Karpas-422 (cell line): ENCODE results near the gene CLASRP. TPM values are rescaled to one million over a fixed set of nuclear protein-coding genes. Genes with fewer than 3 reads are reported as not detected.
A peak's percentile ranks its signal among the peaks of the same experiment; 100 is the strongest.

Experiments used
- DNase-seq: peaks from one replicate; pipeline ENCODE4 v3.0.0-alpha.2; 2015
- H2AFZ ChIP-seq: fragments of 200-600 bp; sonication (generic); 2 replicates; pipeline ENCODE4 v1.6.1; 2014; ENCODE audit warnings: antibody characterized with exemption, low read length, mixed read lengths
- H3K27ac ChIP-seq: fragments of 200-600 bp; sonication (generic); 2 replicates; pipeline ENCODE4 v1.5.1; 2014; ENCODE audit warnings: mild to moderate bottlenecking, low read length, moderate library complexity
- H3K27me3 ChIP-seq: fragments of 200-600 bp; sonication (generic); 2 replicates; pipeline ENCODE4 v1.6.1; 2014; ENCODE audit warnings: low read length, mixed read lengths
- H3K36me3 ChIP-seq: fragments of 200-600 bp; sonication (generic); 2 replicates; pipeline ENCODE4 v1.6.1; 2014; ENCODE audit warnings: low read length, mixed read lengths; ENCODE audit not compliant: insufficient read depth
- H3K4me1 ChIP-seq: fragments of 200-600 bp; sonication (generic); 2 replicates; pipeline ENCODE4 v1.6.1; 2014; ENCODE audit warnings: mild to moderate bottlenecking, low read length, mixed read lengths
- H3K4me2 ChIP-seq: fragments of 200-600 bp; sonication (generic); 2 replicates; pipeline ENCODE4 v1.6.1; 2014; ENCODE audit warnings: low read length, low read depth, mild to moderate bottlenecking; ENCODE audit not compliant: poor library complexity, severe bottlenecking
- H3K4me3 ChIP-seq: fragments of 200-600 bp; sonication (generic); 2 replicates; pipeline ENCODE4 v1.5.1; 2014; ENCODE audit warnings: mild to moderate bottlenecking, antibody characterized with exemption, low read length, mixed read lengths
- H3K79me2 ChIP-seq: fragments of 200-600 bp; sonication (generic); 2 replicates; pipeline ENCODE4 v1.6.1; 2014; ENCODE audit warnings: mild to moderate bottlenecking, low read length, mixed read lengths
- H3K9ac ChIP-seq: fragments of 200-600 bp; sonication (generic); 2 replicates; pipeline ENCODE4 v1.6.0; 2014; ENCODE audit warnings: low read length
- H3K9me2 ChIP-seq: fragments of 200-600 bp; sonication (generic), shearing (Covaris generic); replicated peaks from 2 replicates; pipeline ENCODE4 v1.6.0; 2014; ENCODE audit warnings: mild to moderate bottlenecking, low read length, moderate library complexity; ENCODE audit not compliant: insufficient read depth
- H3K9me3 ChIP-seq: fragments of 300-700, 200-600 bp; sonication (generic); 2 replicates; pipeline ENCODE4 v1.6.1; 2014; ENCODE audit warnings: low read length, mixed read lengths
- H4K20me1 ChIP-seq: fragments of 200-600 bp; sonication (generic); 2 replicates; pipeline ENCODE4 v1.6.1; 2014; ENCODE audit warnings: mild to moderate bottlenecking, antibody characterized with exemption, low read length, low read depth; ENCODE audit not compliant: insufficient read depth
- total RNA-seq: library from RNA; depleted of rRNA; stranded (reverse); fragments of >200 nt; shearing (Covaris generic); gene quantifications from 2 replicates; pipeline ENCODE4 v1.2.3, GENCODE V29; 2014; ENCODE audit warnings: low replicate concordance; rRNA removed

The CLASRP gene
- total RNA-seq = 22.7 and 41.9 TPM in 2 replicates

- H3K27ac ChIP-seq = peak within 1 kb of the TSS; percentile 71
- H3K79me2 ChIP-seq = peaks cover 47% of the 10 kb centered on the region
- peaks cover 18% of the 10 kb centered on the region for H3K36me3 ChIP-seq
- no peaks in the 10 kb centered on the region for H3K9me2 ChIP-seq
- no peaks in the 10 kb centered on the region for H3K9me3 ChIP-seq
- H2AFZ ChIP-seq = no peak within 1 kb of the TSS
- H3K9ac ChIP-seq = peak within 1 kb of the TSS; percentile 100
- peaks cover 21% of the 10 kb centered on the region for H3K4me1 ChIP-seq
- H4K20me1 ChIP-seq = peaks cover 32% of the 10 kb centered on the region
- peak; percentile 95 for DNase-seq
- H3K4me2 ChIP-seq = peak within 1 kb of the TSS; percentile 98
- H3K4me3 ChIP-seq = peak within 1 kb of the TSS; percentile 99
- no peaks in the 10 kb centered on the region for H3K27me3 ChIP-seq
These were observed at the start of gene CLASRP for GRCh38 chr19:45038931-45039893. Gene CLASRP, plus strand, starts transcription at chr19:45039045. Its CDS starts 1,168 bp downstream, at chr19:45040213.

GRCh38 chr19:44990459-44990858 lies 48.4 kb upstream of the CLASRP start:
- no peak for DNase-seq
- Histone ChIP-seq H3K27ac (no peak overlapping the region), H3K36me3 (no peaks in the 10 kb centered on the region), H3K4me1 (no peaks in the 10 kb centered on the region), H3K9me2 (no peaks in the 10 kb centered on the region), H3K4me3 (no peak overlapping the region), H3K79me2 (no peaks in the 10 kb centered on the region), H3K4me2 (no peak overlapping the region), H4K20me1 (no peaks in the 10 kb centered on the region), H3K9ac (no peak overlapping the region), H3K27me3 (no peaks in the 10 kb centered on the region), H3K9me3 (no peaks in the 10 kb centered on the region), H2AFZ (no peak overlapping the region)

GRCh38 chr19:44990966-44991365 lies 47.9 kb upstream of the CLASRP start:
- Histone ChIP-seq H3K9ac (no peak overlapping the region), H3K36me3 (no peaks in the 10 kb centered on the region), H3K4me1 (no peaks in the 10 kb centered on the region)

GRCh38 chr19:44992336-44993163 lies 46.3 kb upstream of the CLASRP start:
- Histone ChIP-seq H3K27ac (no peak overlapping the region), H3K4me3 (no peak overlapping the region), H3K36me3 (no peaks in the 10 kb centered on the region), H3K9ac (no peak overlapping the region), H3K27me3 (no peaks in the 10 kb centered on the region), H4K20me1 (no peaks in the 10 kb centered on the region), H3K79me2 (no peaks in the 10 kb centered on the region), H3K9me3 (no peaks in the 10 kb centered on the region), H2AFZ (no peak overlapping the region), H3K4me2 (no peak overlapping the region), H3K9me2 (no peaks in the 10 kb centered on the region), H3K4me1 (no peaks in the 10 kb centered on the region)
- no peak for DNase-seq

More at GRCh38 chr19:44990966-44991365, 47.9 kb upstream of the CLASRP start:
- no peak for DNase-seq
- Histone ChIP-seq H2AFZ (no peak overlapping the region), H3K27ac (no peak overlapping the region), H3K4me3 (no peak overlapping the region), H3K9me3 (no peaks in the 10 kb centered on the region), H3K27me3 (no peaks in the 10 kb centered on the region), H3K9me2 (no peaks in the 10 kb centered on the region), H3K79me2 (no peaks in the 10 kb centered on the region), H4K20me1 (no peaks in the 10 kb centered on the region), H3K4me2 (no peak overlapping the region)

- H3K9me3 ChIP-seq = no peaks in the 10 kb centered on the region
- no peak overlapping the region for H3K27ac ChIP-seq
- no peaks in the 10 kb centered on the region for H3K9me2 ChIP-seq
- no peaks in the 10 kb centered on the region for H4K20me1 ChIP-seq
- no peak overlapping the region for H3K4me2 ChIP-seq
- no peaks in the 10 kb centered on the region for H3K27me3 ChIP-seq
- no peak overlapping the region for H2AFZ ChIP-seq
- no peaks in the 10 kb centered on the region for H3K4me1 ChIP-seq
- no peak overlapping the region for H3K4me3 ChIP-seq
- no peak for DNase-seq
- H3K36me3 ChIP-seq = no peaks in the 10 kb centered on the region
- H3K79me2 ChIP-seq = no peaks in the 10 kb centered on the region
- no peak overlapping the region for H3K9ac ChIP-seq
These were observed 45.3 kb upstream of the CLASRP start for GRCh38 chr19:44993526-44993925.

- Histone ChIP-seq H3K4me2 (no peak overlapping the region), H3K4me1 (no peaks in the 10 kb centered on the region), H3K9ac (no peak overlapping the region)
These were observed 44.8 kb upstream of the CLASRP start for GRCh38 chr19:44993926-44994537.

GRCh38 chr19:44998025-44998424 lies 40.8 kb upstream of the CLASRP start:
- H3K4me2 ChIP-seq = no peak overlapping the region
- no peak for DNase-seq
- H4K20me1 ChIP-seq = no peaks in the 10 kb centered on the region
- no peak overlapping the region for H3K27ac ChIP-seq
- no peaks in the 10 kb centered on the region for H3K27me3 ChIP-seq
- no peaks in the 10 kb centered on the region for H3K36me3 ChIP-seq
- H3K9me3 ChIP-seq = no peaks in the 10 kb centered on the region
- no peak overlapping the region for H3K4me3 ChIP-seq
- no peaks in the 10 kb centered on the region for H3K79me2 ChIP-seq
- no peak overlapping the region for H3K9ac ChIP-seq
- H2AFZ ChIP-seq = no peak overlapping the region
- no peaks in the 10 kb centered on the region for H3K9me2 ChIP-seq
- H3K4me1 ChIP-seq = peaks cover 13% of the 10 kb centered on the region

More at GRCh38 chr19:44993926-44994537, 44.8 kb upstream of the CLASRP start:
- no peak overlapping the region for H3K27ac ChIP-seq
- no peaks in the 10 kb centered on the region for H3K9me2 ChIP-seq
- no peak overlapping the region for H3K4me3 ChIP-seq
- no peak for DNase-seq
- H3K36me3 ChIP-seq = no peaks in the 10 kb centered on the region
- H3K27me3 ChIP-seq = no peaks in the 10 kb centered on the region
- no peaks in the 10 kb centered on the region for H4K20me1 ChIP-seq
- H2AFZ ChIP-seq = no peak overlapping the region
- H3K9me3 ChIP-seq = no peaks in the 10 kb centered on the region
- no peaks in the 10 kb centered on the region for H3K79me2 ChIP-seq
